Measurements from ENCODE around the gene PRR11. TPM values are rescaled to one million over a fixed set of nuclear protein-coding genes. Genes with fewer than 3 reads are reported as not detected.

PRR11 gene
- total RNA-seq, 4 donors from 2014 or later: 0.20 to 7.9 (median 0.53) TPM; not detected in 1

- no peak for TF ChIP-seq POLR2A (IDR thresholded peaks at IDR 0.05)
- TF ChIP-seq CTCF (IDR thresholded peaks at IDR 0.05 in 4 of 5, conservative IDR thresholded peaks at IDR 0.05 in 1 of 5): peak in 2 of 5 experiments; percentile 11 to 38
- no peak for DNase-seq
- Histone ChIP-seq H3K36me3 (no peaks in the 10 kb centered on the region), H3K4me1 (no peaks in the 10 kb centered on the region), H3K27ac (no peak overlapping the region), H3K4me3 (no peak overlapping the region), H3K9me3 (no peaks in the 10 kb centered on the region), H3K27me3 (no peaks in the 10 kb centered on the region)
- in situ Hi-C loops (cut with MboI; ENCODE audit: low sequenced_read_pairs in 4 of 4): no loop called here
- no peak for ATAC-seq
- intact Hi-C loops (cut with DNase I; ENCODE audit: low total_unique reads): no loop called here
These were observed 10.4 kb downstream of the PRR11 start for GRCh38 chr17:59165933-59166342.

- Histone ChIP-seq H3K4me1 (no peaks in the 10 kb centered on the region), H3K27me3 (no peaks in the 10 kb centered on the region), H3K27ac (no peak overlapping the region), H3K4me3 (no peak overlapping the region), H3K9me3 (no peaks in the 10 kb centered on the region), H3K36me3 (no peaks in the 10 kb centered on the region)
- in situ Hi-C loops (cut with MboI; ENCODE audit: low sequenced_read_pairs in 4 of 4) (no loop called here), intact Hi-C loops (cut with DNase I; ENCODE audit: low total_unique reads) (no loop called here)
- ATAC-seq (no peak), DNase-seq (no peak)
- TF ChIP-seq POLR2A (IDR thresholded peaks at IDR 0.05) (no peak), CTCF (IDR thresholded peaks at IDR 0.05 in 4 of 5, conservative IDR thresholded peaks at IDR 0.05 in 1 of 5) (no peak)
These were observed 12.0 kb downstream of the PRR11 start for GRCh38 chr17:59167571-59168001.

- no peak for TF ChIP-seq CTCF (IDR thresholded peaks at IDR 0.05 in 4 of 5, conservative IDR thresholded peaks at IDR 0.05 in 1 of 5)
- TF ChIP-seq POLR2A (IDR thresholded peaks at IDR 0.05): no peak
- Histone ChIP-seq H3K4me1 (no peaks in the 10 kb centered on the region), H3K27me3 (no peaks in the 10 kb centered on the region), H3K27ac (no peak overlapping the region), H3K9me3 (no peaks in the 10 kb centered on the region), H3K4me3 (no peak overlapping the region), H3K36me3 (no peaks in the 10 kb centered on the region)
- ATAC-seq: no peak
- no peak for DNase-seq
- in situ Hi-C loops (cut with MboI; ENCODE audit: low sequenced_read_pairs in 4 of 4): no loop called here
- intact Hi-C loops (cut with DNase I; ENCODE audit: low total_unique reads): no loop called here
These were observed 17.0 kb downstream of the PRR11 start for GRCh38 chr17:59172436-59173004.

GRCh38 chr17:59174671-59175070 lies 19.1 kb downstream of the PRR11 start:
- ATAC-seq: no peak
- in situ Hi-C loops (cut with MboI; ENCODE audit: low sequenced_read_pairs in 4 of 4): no loop called here
- H3K4me1 ChIP-seq: no peaks in the 10 kb centered on the region

More at GRCh38 chr17:59174671-59175070, 19.1 kb downstream of the PRR11 start:
- Histone ChIP-seq H3K27ac (no peak overlapping the region), H3K36me3 (no peaks in the 10 kb centered on the region), H3K27me3 (no peaks in the 10 kb centered on the region), H3K4me3 (no peak overlapping the region), H3K9me3 (no peaks in the 10 kb centered on the region)
- DNase-seq: no peak
- intact Hi-C loops (cut with DNase I; ENCODE audit: low total_unique reads): no loop called here
- TF ChIP-seq POLR2A (IDR thresholded peaks at IDR 0.05) (no peak), CTCF (IDR thresholded peaks at IDR 0.05 in 4 of 5, conservative IDR thresholded peaks at IDR 0.05 in 1 of 5) (no peak)
